ENCODE data around the gene PLXNA4. TPM values are rescaled to one million over a fixed set of nuclear protein-coding genes. Genes with fewer than 3 reads are reported as not detected.
"Not testable (repeated sequence)": the region's sequence is repeated elsewhere in the genome, so short reads cannot be mapped to it uniquely, and the experiment has no call there.

The PLXNA4 gene
- total and polyA plus RNA-seq, 2 donors: 1.6 to 6.5 TPM

- no peak for DNase-seq (ENCODE audit: extremely low spot score)
- no peaks in the 10 kb centered on the region for H3K36me3 ChIP-seq (ENCODE audit: insufficient read depth)
- 88% methylated on average over 5 of the region's 5 CpGs for WGBS
- no peaks in the 10 kb centered on the region for H3K4me1 ChIP-seq (ENCODE audit: insufficient read depth)
- H3K27ac ChIP-seq (ENCODE audit: low read depth): no peak overlapping the region
- H3K4me3 ChIP-seq (ENCODE audit: low read depth, low read length): no peak overlapping the region
Measured at GRCh38 chr7:132608523-132608922, 32.3 kb upstream of the PLXNA4 start.

- Histone ChIP-seq H3K4me1 (ENCODE audit: insufficient read depth) (no peaks in the 10 kb centered on the region), H3K36me3 (ENCODE audit: insufficient read depth) (no peaks in the 10 kb centered on the region), H3K4me3 (ENCODE audit: low read depth, low read length) (no peak overlapping the region), H3K27ac (ENCODE audit: low read depth) (no peak overlapping the region)
- no peak for DNase-seq (ENCODE audit: extremely low spot score)
- WGBS: 88% methylated on average over 2 of the region's 2 CpGs
Measured at GRCh38 chr7:132607656-132608055, 31.4 kb upstream of the PLXNA4 start.

DNA sequence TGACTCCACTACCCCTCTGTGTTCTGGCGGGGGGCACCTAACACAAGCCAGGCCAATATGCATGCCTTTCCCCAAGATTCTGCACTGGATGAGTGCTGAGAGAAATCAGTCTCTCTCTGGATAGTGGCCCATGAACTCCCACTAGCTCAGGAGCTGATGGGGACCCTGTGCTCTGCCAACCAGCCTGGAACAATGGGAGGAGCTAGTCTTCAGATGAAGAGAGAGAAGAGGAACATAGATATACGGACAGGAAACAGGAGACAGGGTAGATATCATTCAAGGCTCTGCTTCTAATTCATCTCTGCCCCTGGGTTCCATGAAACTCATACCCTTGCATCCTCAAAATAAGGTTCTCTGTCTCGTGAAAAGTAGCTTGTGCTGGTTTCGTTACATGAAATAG is 27.9 kb upstream of the PLXNA4 start:
- no peak for DNase-seq (ENCODE audit: extremely low spot score)
- Histone ChIP-seq H3K36me3 (ENCODE audit: insufficient read depth) (peaks cover 2% of the 10 kb centered on the region), H3K4me3 (ENCODE audit: low read depth, low read length) (no peak overlapping the region), H3K4me1 (ENCODE audit: insufficient read depth) (no peaks in the 10 kb centered on the region), H3K27ac (ENCODE audit: low read depth) (no peak overlapping the region)
- WGBS: 71% methylated on average over 4 of the region's 4 CpGs

- peaks cover 2% of the 10 kb centered on the region for H3K36me3 ChIP-seq (ENCODE audit: insufficient read depth)
- WGBS: 33% methylated on average over 6 of the region's 6 CpGs
- H3K4me1 ChIP-seq (ENCODE audit: insufficient read depth): no peaks in the 10 kb centered on the region
- DNase-seq (ENCODE audit: extremely low spot score): no peak
- no peak overlapping the region for H3K4me3 ChIP-seq (ENCODE audit: low read depth, low read length)
- H3K27ac ChIP-seq (ENCODE audit: low read depth): no peak overlapping the region
Measured at GRCh38 chr7:132603220-132603833, 27.1 kb upstream of the PLXNA4 start.

DNA sequence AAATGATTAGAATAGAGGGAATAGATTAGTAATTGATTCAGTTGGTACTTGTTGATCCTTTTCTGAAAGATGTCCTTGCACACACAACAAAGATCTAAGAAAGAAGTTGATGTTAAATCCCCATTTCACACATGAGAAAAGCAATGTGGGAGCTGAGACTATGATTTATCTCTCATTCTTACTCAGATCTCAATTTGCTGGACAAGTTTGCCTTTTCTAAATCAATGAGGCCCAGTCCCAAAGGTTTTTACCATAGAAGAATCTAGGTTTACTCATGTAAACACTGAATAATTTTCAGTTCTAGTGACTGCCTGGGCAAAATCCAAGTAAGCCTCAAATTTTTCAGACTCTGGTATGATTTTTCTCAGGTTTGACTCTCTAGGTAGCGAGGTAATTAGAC is 25.5 kb upstream of the PLXNA4 start:
- WGBS: 78% methylated on average over 1 of the region's 1 CpG
- no peak for DNase-seq (ENCODE audit: extremely low spot score)
- H3K4me1 ChIP-seq (ENCODE audit: insufficient read depth): no peaks in the 10 kb centered on the region
- H3K4me3 ChIP-seq (ENCODE audit: low read depth, low read length): no peak overlapping the region
- H3K27ac ChIP-seq (ENCODE audit: low read depth): no peak overlapping the region
- H3K36me3 ChIP-seq (ENCODE audit: insufficient read depth): peaks cover 2% of the 10 kb centered on the region

DNA sequence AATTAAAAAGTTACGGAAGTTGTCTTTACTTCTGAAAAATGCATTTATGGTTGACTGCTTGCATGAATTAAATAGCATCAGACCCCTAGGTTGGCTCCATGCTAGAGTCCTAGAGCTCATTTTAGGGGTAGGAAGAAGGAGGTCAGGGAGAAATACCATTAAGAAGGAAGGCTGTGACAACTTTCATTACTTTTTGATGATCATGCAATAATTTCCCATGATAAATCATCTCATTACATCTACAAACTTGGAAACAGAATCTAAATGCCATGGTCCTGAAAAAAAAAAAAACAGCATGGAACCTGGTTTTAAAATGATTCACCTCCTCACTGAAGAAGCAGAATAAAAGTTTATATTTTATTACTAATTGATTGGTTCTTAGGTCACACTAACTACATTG is 20.3 kb upstream of the PLXNA4 start:
- DNase-seq (ENCODE audit: extremely low spot score): no peak
- no peaks in the 10 kb centered on the region for H3K4me1 ChIP-seq (ENCODE audit: insufficient read depth)
- WGBS: 90% methylated on average over 1 of the region's 1 CpG
- no peak overlapping the region for H3K4me3 ChIP-seq (ENCODE audit: low read depth, low read length)
- H3K36me3 ChIP-seq (ENCODE audit: insufficient read depth): peaks cover 2% of the 10 kb centered on the region
- H3K27ac ChIP-seq (ENCODE audit: low read depth): no peak overlapping the region

- WGBS: 89% methylated on average over 2 of the region's 2 CpGs
Measured at GRCh38 chr7:132594741-132595140, 18.5 kb upstream of the PLXNA4 start.

GRCh38 chr7:132592936-132593335 is 16.7 kb upstream of the PLXNA4 start:
- no peak for DNase-seq (ENCODE audit: extremely low spot score)
- 33% methylated on average over 6 of the region's 6 CpGs for WGBS

More at GRCh38 chr7:132594741-132595140, 18.5 kb upstream of the PLXNA4 start:
- H3K4me1 ChIP-seq (ENCODE audit: insufficient read depth); H3K27ac ChIP-seq (ENCODE audit: low read depth); H3K4me3 ChIP-seq (ENCODE audit: low read depth, low read length); H3K36me3 ChIP-seq (ENCODE audit: insufficient read depth); DNase-seq (ENCODE audit: extremely low spot score): not testable (repeated sequence)

GRCh38 chr7:132592231-132592920 is 16.1 kb upstream of the PLXNA4 start:
- 54% methylated on average over 12 of the region's 12 CpGs for WGBS
- H3K36me3 ChIP-seq (ENCODE audit: insufficient read depth): no peaks in the 10 kb centered on the region

More at GRCh38 chr7:132592936-132593335, 16.7 kb upstream of the PLXNA4 start:
- no peak overlapping the region for H3K4me3 ChIP-seq (ENCODE audit: low read depth, low read length)
- no peak overlapping the region for H3K27ac ChIP-seq (ENCODE audit: low read depth)
- H3K4me1 ChIP-seq (ENCODE audit: insufficient read depth): no peaks in the 10 kb centered on the region
- no peaks in the 10 kb centered on the region for H3K36me3 ChIP-seq (ENCODE audit: insufficient read depth)

GRCh38 chr7:132590162-132590561 is 13.9 kb upstream of the PLXNA4 start:
- 81% methylated on average over 4 of the region's 4 CpGs for WGBS
- H3K4me1 ChIP-seq (ENCODE audit: insufficient read depth): no peaks in the 10 kb centered on the region
- H3K4me3 ChIP-seq (ENCODE audit: low read depth, low read length): no peak overlapping the region
- no peak for DNase-seq (ENCODE audit: extremely low spot score)
- H3K27ac ChIP-seq (ENCODE audit: low read depth): no peak overlapping the region
- no peaks in the 10 kb centered on the region for H3K36me3 ChIP-seq (ENCODE audit: insufficient read depth)

More at GRCh38 chr7:132592231-132592920, 16.1 kb upstream of the PLXNA4 start:
- Histone ChIP-seq H3K27ac (ENCODE audit: low read depth) (no peak overlapping the region), H3K4me1 (ENCODE audit: insufficient read depth) (no peaks in the 10 kb centered on the region), H3K4me3 (ENCODE audit: low read depth, low read length) (no peak overlapping the region)
- DNase-seq (ENCODE audit: extremely low spot score): no peak

DNA sequence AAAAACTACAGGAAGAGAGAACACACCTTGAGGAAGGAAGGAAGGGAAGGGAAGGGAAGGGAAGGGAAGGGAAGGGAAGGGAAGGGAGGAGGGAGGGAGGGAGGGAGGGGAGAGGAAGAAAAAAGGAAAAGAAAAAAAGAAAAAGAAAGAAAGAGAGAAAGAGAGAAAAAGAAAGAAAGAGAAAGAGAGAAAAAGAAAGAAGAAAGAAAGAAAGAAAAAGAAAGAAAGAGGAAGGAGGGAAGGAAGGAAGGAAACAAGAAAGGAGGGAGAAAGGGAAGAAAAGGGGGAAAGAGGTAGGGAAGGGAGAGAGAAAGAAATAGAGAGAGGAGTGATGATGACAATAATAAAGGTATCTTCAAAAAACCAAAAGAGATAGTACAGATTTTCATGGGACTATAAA is 12.3 kb upstream of the PLXNA4 start:
- no peak overlapping the region for H3K27ac ChIP-seq (ENCODE audit: low read depth)
- H3K4me1 ChIP-seq (ENCODE audit: insufficient read depth): no peaks in the 10 kb centered on the region
- H3K36me3 ChIP-seq (ENCODE audit: insufficient read depth): no peaks in the 10 kb centered on the region
- no peak for DNase-seq (ENCODE audit: extremely low spot score)
- no peak overlapping the region for H3K4me3 ChIP-seq (ENCODE audit: low read depth, low read length)

- WGBS: 58% methylated on average over 7 of the region's 7 CpGs
- no peak for DNase-seq (ENCODE audit: extremely low spot score)
- no peaks in the 10 kb centered on the region for H3K4me1 ChIP-seq (ENCODE audit: insufficient read depth)
- H3K27ac ChIP-seq (ENCODE audit: low read depth): no peak overlapping the region
- H3K4me3 ChIP-seq (ENCODE audit: low read depth, low read length): no peak overlapping the region
- no peaks in the 10 kb centered on the region for H3K36me3 ChIP-seq (ENCODE audit: insufficient read depth)
Measured at GRCh38 chr7:132584796-132585494, 8.7 kb upstream of the PLXNA4 start.

DNA sequence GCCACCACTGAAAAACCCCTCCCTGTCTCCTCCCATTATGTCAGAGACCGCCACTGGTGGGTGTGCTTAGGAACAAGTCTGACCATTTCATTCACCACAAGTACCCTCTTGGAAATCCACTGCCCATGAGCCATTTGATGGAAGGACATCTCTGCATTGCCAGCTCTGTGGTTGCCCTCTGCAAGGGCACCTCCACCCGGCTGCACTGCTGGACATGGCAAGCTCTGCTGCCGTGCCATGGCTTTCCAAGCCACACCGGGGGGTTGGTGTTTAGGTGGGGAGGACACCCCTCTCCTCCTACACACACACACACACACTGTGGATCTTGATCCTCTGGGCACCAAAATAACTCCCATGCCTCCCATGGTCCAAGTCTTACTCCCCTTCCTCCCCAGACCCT is 5.2 kb upstream of the PLXNA4 start:
- 94% methylated on average over 4 of the region's 4 CpGs for WGBS
- H3K36me3 ChIP-seq (ENCODE audit: insufficient read depth): no peaks in the 10 kb centered on the region
- no peak overlapping the region for H3K4me3 ChIP-seq (ENCODE audit: low read depth, low read length)

GRCh38 chr7:132580717-132581285 is 4.5 kb upstream of the PLXNA4 start:
- 5% methylated on average over 4 of the region's 4 CpGs for WGBS
- no peak for DNase-seq (ENCODE audit: extremely low spot score)

More for the DNA sequence above, 5.2 kb upstream of the PLXNA4 start:
- H3K27ac ChIP-seq (ENCODE audit: low read depth): no peak overlapping the region
- no peak for DNase-seq (ENCODE audit: extremely low spot score)
- H3K4me1 ChIP-seq (ENCODE audit: insufficient read depth): no peaks in the 10 kb centered on the region

More at GRCh38 chr7:132580717-132581285, 4.5 kb upstream of the PLXNA4 start:
- no peak overlapping the region for H3K27ac ChIP-seq (ENCODE audit: low read depth)
- no peaks in the 10 kb centered on the region for H3K36me3 ChIP-seq (ENCODE audit: insufficient read depth)
- H3K4me1 ChIP-seq (ENCODE audit: insufficient read depth): no peaks in the 10 kb centered on the region
- H3K4me3 ChIP-seq (ENCODE audit: low read depth, low read length): no peak overlapping the region

Data from urinary bladder (tissue), 4 donors.